Measurements from ENCODE around the gene PLOD3. TPM values are rescaled to one million over a fixed set of nuclear protein-coding genes. Genes with fewer than 3 reads are reported as not detected.

PLOD3 gene
- total and polyA plus RNA-seq, 8 donors, result 12.4 to 260 (median 31.2) TPM

- DNase-seq, result no peak
- WGBS, 5 donors, result 63 to 76% (median 68%) methylated on average over 22 to 27 of the region's 27 CpGs
- Histone ChIP-seq H3K4me3 (no peak overlapping the region), H3K27ac (peak overlapping the region; percentile 42 to 82 (median 63)), H3K9me3 (no peaks in the 10 kb centered on the region), H3K36me3 (peaks cover 18 to 61% (median 53%) of the 10 kb centered on the region in 4 donors), H3K27me3 (no peaks in the 10 kb centered on the region), H3K4me1 (peaks cover 18 to 83% (median 56%) of the 10 kb centered on the region in 4 donors)
- intact Hi-C loops (cut with DNase I; ENCODE audit: low total_unique reads), result no loop called here
- no peak for TF ChIP-seq CTCF (IDR thresholded peaks at IDR 0.05)
- no peak for TF ChIP-seq POLR2AphosphoS5 (IDR thresholded peaks at IDR 0.05)
- no peak for TF ChIP-seq EP300 (IDR thresholded peaks at IDR 0.05)
- TF ChIP-seq POLR2A (IDR thresholded peaks at IDR 0.05), result no peak
Measured at GRCh38 chr7:101239191-101239950, 22.0 kb upstream of the PLOD3 start.

DNA sequence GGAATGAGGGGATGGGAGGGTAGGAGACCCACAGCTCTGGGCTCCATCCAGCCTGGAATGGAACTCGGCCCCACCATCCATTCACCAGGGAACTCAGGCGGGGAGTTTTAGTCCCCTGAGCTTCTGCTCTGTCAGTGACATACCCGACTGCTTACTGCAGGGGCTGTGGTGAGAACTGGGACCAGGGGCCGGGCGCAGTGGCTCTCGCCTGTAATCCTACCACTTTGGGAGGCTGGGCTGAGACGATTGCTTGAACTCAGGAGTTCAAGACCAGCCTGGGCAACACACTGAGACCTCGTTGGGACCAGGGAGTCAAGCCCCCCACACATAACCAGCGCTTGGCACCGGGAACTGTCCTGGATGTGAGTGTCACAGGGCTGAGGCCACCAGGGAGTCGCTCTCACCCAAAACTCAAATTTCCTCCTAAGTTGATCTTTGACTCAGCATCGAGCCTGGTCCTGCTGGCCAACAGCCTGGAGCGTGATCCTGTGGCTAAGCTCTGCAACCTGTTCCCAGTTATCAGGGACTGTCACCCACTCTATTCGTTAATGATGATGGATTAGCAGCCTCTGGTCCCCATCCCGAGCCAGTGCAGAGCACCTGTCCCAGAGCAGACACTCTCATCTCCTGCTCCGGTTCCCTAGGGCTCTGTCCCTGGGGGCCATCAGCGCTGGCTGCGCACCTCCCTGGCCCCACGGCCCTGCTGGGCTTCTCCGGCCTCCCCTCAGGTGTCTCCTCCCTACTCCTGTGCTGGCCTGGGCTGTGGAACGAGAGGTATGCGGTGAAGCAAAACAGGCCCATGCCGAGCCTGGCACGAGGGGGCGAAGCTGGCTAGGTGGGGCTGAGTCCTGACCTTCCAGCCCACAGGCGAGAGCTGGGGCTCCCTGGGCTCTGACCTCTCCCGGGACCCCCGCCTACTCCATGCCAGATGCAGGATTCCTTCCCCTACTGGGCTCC, 21.1 kb upstream of the PLOD3 start:
- peak in 1 of 2 donors; percentile 60 for DNase-seq
- Histone ChIP-seq H3K27ac (peak overlapping the region; percentile 42 to 82 (median 63)), H3K36me3 (peaks cover 18 to 61% (median 53%) of the 10 kb centered on the region in 4 donors), H3K4me1 (peaks cover 11 to 85% (median 53%) of the 10 kb centered on the region in 4 donors), H3K9me3 (no peaks in the 10 kb centered on the region), H3K4me3 (peak overlapping the region in 1 of 4 donors; percentile 12), H3K27me3 (no peaks in the 10 kb centered on the region)
- intact Hi-C loops (cut with DNase I; ENCODE audit: low total_unique reads), result no loop called here
- WGBS, 5 donors, result 67 to 77% (median 71%) methylated on average over 18 to 28 of the region's 28 CpGs
- no peak for TF ChIP-seq CTCF (IDR thresholded peaks at IDR 0.05)
- TF ChIP-seq EP300 (IDR thresholded peaks at IDR 0.05), result no peak
- no peak for TF ChIP-seq POLR2A (IDR thresholded peaks at IDR 0.05)

- peak within 1 kb of the TSS; percentile 42 to 82 (median 63) for H3K27ac ChIP-seq
- peak within 1 kb of the TSS in 3 of 4 donors; percentile 12 to 22 (median 18) for H3K4me3 ChIP-seq
- peaks cover 18 to 56% (median 50%) of the 10 kb centered on the region in 4 donors for H3K36me3 ChIP-seq
- WGBS, 5 donors, result 56 to 68% (median 59%) methylated on average over 29 to 31 of the region's 31 CpGs
- H3K9me3 ChIP-seq, result no peaks in the 10 kb centered on the region
- H3K4me1 ChIP-seq, result peaks cover 14 to 86% (median 50%) of the 10 kb centered on the region in 4 donors
- intact Hi-C loops (cut with DNase I; ENCODE audit: low total_unique reads), result no loop called here
- no peak for TF ChIP-seq CTCF (IDR thresholded peaks at IDR 0.05)
- TF ChIP-seq POLR2A (IDR thresholded peaks at IDR 0.05), result no peak
- no peak for TF ChIP-seq POLR2AphosphoS5 (IDR thresholded peaks at IDR 0.05)
- no peak for TF ChIP-seq EP300 (IDR thresholded peaks at IDR 0.05)
- H3K27me3 ChIP-seq, result no peaks in the 10 kb centered on the region
- DNase-seq, result peak in 1 of 2 donors; percentile 88
Measured at GRCh38 chr7:101237206-101238067, 20.1 kb upstream of the PLOD3 start, which contains the start of gene CLDN15. Gene CLDN15, minus strand, starts transcription at chr7:101237802. Its CDS starts 221 bp downstream, at chr7:101237581.

Data from stomach (tissue), 9 donors.